ENCODE measurements around the gene OTOF. TPM values are rescaled to one million over a fixed set of nuclear protein-coding genes. Genes with fewer than 3 reads are reported as not detected.

Gene OTOF
- total RNA-seq, 2 donors from 2014 or later = not detected

- TF ChIP-seq, protein P1, sequence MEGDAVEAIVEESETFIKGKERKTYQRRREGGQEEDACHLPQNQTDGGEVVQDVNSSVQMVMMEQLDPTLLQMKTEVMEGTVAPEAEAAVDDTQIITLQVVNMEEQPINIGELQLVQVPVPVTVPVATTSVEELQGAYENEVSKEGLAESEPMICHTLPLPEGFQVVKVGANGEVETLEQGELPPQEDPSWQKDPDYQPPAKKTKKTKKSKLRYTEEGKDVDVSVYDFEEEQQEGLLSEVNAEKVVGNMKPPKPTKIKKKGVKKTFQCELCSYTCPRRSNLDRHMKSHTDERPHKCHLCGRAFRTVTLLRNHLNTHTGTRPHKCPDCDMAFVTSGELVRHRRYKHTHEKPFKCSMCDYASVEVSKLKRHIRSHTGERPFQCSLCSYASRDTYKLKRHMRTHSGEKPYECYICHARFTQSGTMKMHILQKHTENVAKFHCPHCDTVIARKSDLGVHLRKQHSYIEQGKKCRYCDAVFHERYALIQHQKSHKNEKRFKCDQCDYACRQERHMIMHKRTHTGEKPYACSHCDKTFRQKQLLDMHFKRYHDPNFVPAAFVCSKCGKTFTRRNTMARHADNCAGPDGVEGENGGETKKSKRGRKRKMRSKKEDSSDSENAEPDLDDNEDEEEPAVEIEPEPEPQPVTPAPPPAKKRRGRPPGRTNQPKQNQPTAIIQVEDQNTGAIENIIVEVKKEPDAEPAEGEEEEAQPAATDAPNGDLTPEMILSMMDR (IDR thresholded peaks at IDR 0.05) = no peak
- Histone ChIP-seq H3K27me3 (no peaks in the 10 kb centered on the region), H3K9ac (ENCODE audit: low read depth in 2 of 2, low read length in 2 of 2) (no peak overlapping the region), H3K36me3 (no peaks in the 10 kb centered on the region), H3K27ac (no peak overlapping the region), H3K4me3 (no peak overlapping the region), H3K4me1 (no peaks in the 10 kb centered on the region), H3K9me3 (no peaks in the 10 kb centered on the region)
- intact Hi-C loops (cut with DNase I) = no loop called here
- DNase-seq = no peak
These were observed 606 bp downstream of the OTOF start for GRCh38 chr2:26477126-26477910.

DNA sequence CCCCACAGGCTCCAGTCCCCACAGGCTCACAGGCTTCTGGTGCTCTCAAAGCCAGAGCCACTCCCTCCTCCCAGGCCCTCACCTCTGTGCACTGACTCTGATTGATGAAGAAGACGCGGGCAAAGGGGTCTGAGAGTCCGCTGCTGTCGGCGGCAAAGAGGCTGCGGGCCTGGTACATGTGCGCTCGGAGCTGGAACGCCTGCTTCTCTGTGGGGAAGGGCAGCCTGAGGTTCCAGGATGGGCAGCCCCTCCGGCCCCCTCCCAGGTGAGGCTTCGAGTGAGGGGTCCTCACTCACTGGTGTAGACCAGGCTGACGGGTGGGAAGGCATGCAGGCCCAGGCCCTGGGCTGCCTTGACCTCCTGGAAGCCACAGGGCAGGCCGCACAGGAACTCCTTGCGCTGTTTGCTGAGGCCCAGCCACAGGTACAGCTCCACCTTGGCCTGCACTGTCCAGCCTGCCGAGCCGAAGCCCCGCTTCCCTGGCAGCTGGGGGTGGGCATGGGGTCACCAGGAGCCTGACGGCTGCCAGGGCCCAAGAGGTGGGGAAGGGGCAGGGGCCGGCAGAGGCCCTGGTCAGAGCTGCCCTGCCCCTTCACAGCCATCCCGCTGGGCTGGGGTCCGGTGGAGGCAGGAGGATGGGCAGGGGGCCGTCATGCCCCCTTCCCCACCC is 2.0 kb downstream of the OTOF start:
- Histone ChIP-seq H3K4me3 (no peak overlapping the region), H3K36me3 (no peaks in the 10 kb centered on the region), H3K27ac (no peak overlapping the region), H3K9me3 (no peaks in the 10 kb centered on the region), H3K27me3 (no peaks in the 10 kb centered on the region), H3K4me1 (no peaks in the 10 kb centered on the region), H3K9ac (ENCODE audit: low read depth in 2 of 2, low read length in 2 of 2) (no peak overlapping the region)
- TF ChIP-seq, protein P1 (IDR thresholded peaks at IDR 0.05) = no peak
- intact Hi-C loops (cut with DNase I) = no loop called here
- DNase-seq = no peak

DNA sequence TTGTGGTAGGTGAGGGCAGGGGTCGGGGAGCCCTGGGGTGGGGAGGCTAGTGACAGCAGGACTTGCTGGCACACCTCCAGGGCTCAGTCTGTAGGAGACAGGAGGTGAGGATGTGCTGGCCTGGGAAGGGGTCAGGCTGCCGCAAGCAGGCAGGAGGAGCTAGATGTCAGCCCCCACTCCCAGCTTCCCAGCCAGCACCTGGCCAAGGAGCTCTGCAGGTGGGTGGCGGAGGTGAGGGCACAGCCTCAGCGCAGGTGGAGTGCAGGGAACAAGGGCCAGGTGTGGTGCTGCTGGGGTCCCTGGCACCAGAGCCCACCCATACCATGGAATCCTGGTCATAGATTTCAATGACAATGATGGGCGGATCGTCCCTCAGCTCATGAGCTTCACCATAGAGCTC is 2.9 kb downstream of the OTOF start:
- H3K4me1 ChIP-seq = no peaks in the 10 kb centered on the region
- intact Hi-C loops (cut with DNase I) = no loop called here
- no peak for DNase-seq
- no peaks in the 10 kb centered on the region for H3K36me3 ChIP-seq
- H3K9me3 ChIP-seq = no peaks in the 10 kb centered on the region
- H3K27me3 ChIP-seq = no peaks in the 10 kb centered on the region
- H3K27ac ChIP-seq = no peak overlapping the region
- no peak overlapping the region for H3K9ac ChIP-seq (ENCODE audit: low read depth in 2 of 2, low read length in 2 of 2)
- TF ChIP-seq, protein P1 (IDR thresholded peaks at IDR 0.05) = no peak
- no peak overlapping the region for H3K4me3 ChIP-seq

GRCh38 chr2:26474261-26474785 is 3.6 kb downstream of the OTOF start:
- no peaks in the 10 kb centered on the region for H3K9me3 ChIP-seq
- H3K4me3 ChIP-seq = no peak overlapping the region
- intact Hi-C loops (cut with DNase I) = no loop called here
- H3K9ac ChIP-seq (ENCODE audit: low read depth in 2 of 2, low read length in 2 of 2) = no peak overlapping the region
- no peak for DNase-seq
- TF ChIP-seq, protein P1 (IDR thresholded peaks at IDR 0.05) = no peak
- H3K27me3 ChIP-seq = no peaks in the 10 kb centered on the region
- H3K4me1 ChIP-seq = no peaks in the 10 kb centered on the region
- H3K36me3 ChIP-seq = no peaks in the 10 kb centered on the region
- H3K27ac ChIP-seq = no peak overlapping the region

- H3K9ac ChIP-seq (ENCODE audit: low read depth in 2 of 2, low read length in 2 of 2) = no peak overlapping the region
- no peaks in the 10 kb centered on the region for H3K36me3 ChIP-seq
- H3K27me3 ChIP-seq = no peaks in the 10 kb centered on the region
- TF ChIP-seq, protein P1 (IDR thresholded peaks at IDR 0.05) = no peak
- intact Hi-C loops (cut with DNase I) = no loop called here
- no peak overlapping the region for H3K27ac ChIP-seq
- no peak for DNase-seq
- no peaks in the 10 kb centered on the region for H3K9me3 ChIP-seq
- H3K4me1 ChIP-seq = no peaks in the 10 kb centered on the region
- H3K4me3 ChIP-seq = no peak overlapping the region
These were observed 4.1 kb downstream of the OTOF start for GRCh38 chr2:26473796-26474195.

All from colonic mucosa (tissue), 4 donors.